GM13977 (cell line): ENCODE measurements around the gene HOOK1.

Source experiments
- DNase-seq: peaks from one replicate; pipeline ENCODE4 v3.0.0; 2012; ENCODE audit warnings: low spot score
- CTCF ChIP-seq: IDR thresholded peaks from 2 replicates; pipeline ENCODE4 v1.5.1; 2012; ENCODE audit warnings: mild to moderate bottlenecking, control low read depth; ENCODE audit not compliant: insufficient read depth; ENCODE audit errors: extremely low read depth, missing control alignments
- in situ Hi-C: fragments of 300-500 bp; cut with MboI; formaldehyde crosslinking; loops from one replicate; pipeline ENCODE4 v1.12.0; 2022; ENCODE audit warnings: low sequenced_read_pairs, low pct_unique_long_range_greater_than_20kb, mixed read lengths, inconsistent platforms; ENCODE audit not compliant: unreplicated experiment

Gene HOOK1

GRCh38 chr1:59866462-59866861, 51.7 kb downstream of the HOOK1 start:
- in situ Hi-C loops = no loop called here
- TF ChIP-seq CTCF = no peak
- DNase-seq = no peak

DNA sequence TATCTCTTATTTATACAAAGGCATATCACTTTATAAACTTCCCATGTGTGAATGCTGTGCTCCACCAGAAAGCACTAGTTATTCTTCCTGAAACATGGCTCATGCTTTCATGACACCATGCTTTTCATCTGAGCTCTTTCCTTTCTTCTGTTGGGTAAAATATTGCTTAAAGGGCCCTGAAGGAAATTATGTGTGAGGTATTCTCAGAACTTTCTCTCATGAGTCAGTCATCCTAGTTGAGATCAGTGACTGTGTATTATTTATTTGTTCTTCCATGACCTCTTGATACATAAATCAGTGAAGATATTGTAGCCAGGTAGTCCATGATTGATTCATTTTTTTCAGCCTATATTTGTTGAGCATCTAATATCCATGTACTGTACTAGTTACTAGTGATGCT, 57.0 kb downstream of the HOOK1 start:
- in situ Hi-C loops = no loop called here
- no peak for DNase-seq
- TF ChIP-seq CTCF = no peak

- no peak for TF ChIP-seq CTCF
- DNase-seq = no peak
- in situ Hi-C loops = no loop called here
Observed at GRCh38 chr1:59877108-59877682, 62.4 kb downstream of the HOOK1 start.

GRCh38 chr1:59878370-59878769, 63.6 kb downstream of the HOOK1 start:
- no peak for TF ChIP-seq CTCF
- DNase-seq = no peak
- in situ Hi-C loops = no loop called here

DNA sequence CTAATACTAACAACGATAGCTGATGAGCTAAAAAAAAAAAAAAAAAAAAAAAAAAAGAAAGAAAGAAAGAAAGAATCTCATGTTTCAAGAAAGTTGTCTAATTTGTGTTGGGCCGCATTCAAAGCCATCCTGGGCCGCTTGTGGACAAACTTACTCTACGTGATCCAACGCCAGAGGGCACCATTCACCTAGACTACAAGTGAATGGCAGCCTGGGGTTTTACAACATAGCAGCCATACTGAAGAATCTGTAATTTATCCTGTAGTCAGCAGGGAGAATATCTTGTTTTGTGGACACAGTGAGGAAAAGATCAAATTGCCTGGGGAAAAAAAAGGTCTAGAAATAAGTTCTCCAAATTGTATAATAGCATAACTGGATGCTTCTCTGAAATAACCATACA, 64.8 kb downstream of the HOOK1 start:
- peak; percentile 32 for DNase-seq
- peak; percentile 45 for TF ChIP-seq CTCF
- in situ Hi-C loops = no loop called here

DNA sequence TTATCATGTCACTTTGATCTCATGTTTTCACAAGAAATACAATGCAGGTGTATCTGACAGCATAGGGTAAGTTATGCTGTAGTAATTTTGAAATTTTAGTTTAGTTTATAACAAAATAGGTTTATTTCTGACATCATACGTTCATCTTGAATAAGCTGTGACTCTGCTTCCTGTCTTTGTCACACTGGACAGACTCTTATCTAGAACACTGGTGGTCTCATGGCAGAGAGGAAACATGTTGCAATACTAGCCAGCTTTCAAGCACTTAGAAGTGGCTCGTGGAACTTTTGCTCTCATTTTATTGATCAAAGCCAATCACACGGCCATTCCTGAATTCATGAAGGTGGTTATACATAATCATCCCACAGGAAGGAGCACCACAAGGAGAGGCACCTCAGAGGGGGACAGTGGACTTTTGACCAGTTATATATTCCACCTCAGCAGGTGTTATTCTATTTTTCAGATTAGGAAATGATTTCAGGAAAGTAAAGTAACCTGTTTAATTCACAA, 65.3 kb downstream of the HOOK1 start:
- in situ Hi-C loops = no loop called here
- no peak for TF ChIP-seq CTCF
- no peak for DNase-seq
